Upper lobe of left lung (tissue), 4 donors: ENCODE measurements around the gene LIX1L.
A peak's percentile ranks its signal among the peaks of the same experiment; 100 is the strongest.

Experiments
- CTCF ChIP-seq, 6 experiments: fragments of 450-650 bp in 4 of 6; fragments of 200-600 bp in 2 of 6; sonication (generic) in 2 of 6; IDR thresholded peaks; one replicate each; pipeline ENCODE4 v1.5.1; 2016 to 2019; ENCODE audit warnings: antibody characterized with exemption in 6 of 6
- POLR2AphosphoS5 ChIP-seq, 2 donors: sonication (generic); formaldehyde crosslinking; IDR thresholded peaks; one replicate each; pipeline ENCODE4 v1.5.1; 2017; ENCODE audit warnings: antibody characterized with exemption in 2 of 2

- TF ChIP-seq POLR2AphosphoS5 (IDR thresholded peaks at IDR 0.05): peak; percentile 58 to 64
- TF ChIP-seq CTCF (IDR thresholded peaks at IDR 0.05): no peak
Measured at GRCh38 chr1:145982010-145982723, 24.4 kb upstream of the LIX1L start.
